RPMI7951 (cell line): Measurements from ENCODE around the gene GTF2IRD1. TPM values are rescaled to one million over a fixed set of nuclear protein-coding genes. Genes with fewer than 3 reads are reported as not detected.
A peak's percentile ranks its signal among the peaks of the same experiment; 100 is the strongest.
"Not testable (repeated sequence)": the region's sequence is repeated elsewhere in the genome, so short reads cannot be mapped to it uniquely, and the experiment has no call there.

Experiments
- DNase-seq: peaks from one replicate; pipeline ENCODE4 v3.0.0-alpha.2; 2012; ENCODE audit warnings: low read depth
- total RNA-seq: library from RNA; depleted of rRNA; stranded (reverse); fragments of >200 nt; shearing (Covaris generic); gene quantifications from 2 replicates; pipeline ENCODE4 v1.2.3, GENCODE V29; 2014

Gene GTF2IRD1
- total RNA-seq, 1 experiment from 2014 or later, result 4.8 TPM

GRCh38 chr7:74470504-74470903 lies 16.8 kb downstream of the GTF2IRD1 start:
- no peak for DNase-seq

GRCh38 chr7:74473116-74473515 lies 19.4 kb downstream of the GTF2IRD1 start:
- DNase-seq, result no peak

GRCh38 chr7:74474271-74474865 lies 20.7 kb downstream of the GTF2IRD1 start:
- DNase-seq, result peak; percentile 50

- no peak for DNase-seq
These were observed 21.7 kb downstream of the GTF2IRD1 start for GRCh38 chr7:74475243-74475986.

- no peak for DNase-seq
These were observed 22.3 kb downstream of the GTF2IRD1 start for GRCh38 chr7:74475987-74476350.

- DNase-seq, result no peak
These were observed 22.9 kb downstream of the GTF2IRD1 start for GRCh38 chr7:74476626-74477025.

- DNase-seq, result no peak
These were observed 25.0 kb downstream of the GTF2IRD1 start for GRCh38 chr7:74478671-74479065.

GRCh38 chr7:74479066-74479781 lies 25.5 kb downstream of the GTF2IRD1 start:
- peak; percentile 48 for DNase-seq

GRCh38 chr7:74479961-74480829 lies 26.5 kb downstream of the GTF2IRD1 start:
- DNase-seq, result peak; percentile 90

- peak; percentile 83 for DNase-seq
These were observed 27.2 kb downstream of the GTF2IRD1 start for GRCh38 chr7:74480861-74481417.

- DNase-seq, result peak; percentile 17
These were observed 27.9 kb downstream of the GTF2IRD1 start for GRCh38 chr7:74481458-74482196.

GRCh38 chr7:74482197-74482467 lies 28.4 kb downstream of the GTF2IRD1 start:
- no peak for DNase-seq

GRCh38 chr7:74482629-74483401 lies 29.1 kb downstream of the GTF2IRD1 start:
- peak; percentile 92 for DNase-seq

GRCh38 chr7:74483402-74484336 lies 30.0 kb downstream of the GTF2IRD1 start:
- peak; percentile 77 for DNase-seq

GRCh38 chr7:74485611-74486010 lies 31.9 kb downstream of the GTF2IRD1 start:
- DNase-seq, result no peak

- not testable (repeated sequence) for DNase-seq
These were observed 34.9 kb downstream of the GTF2IRD1 start for GRCh38 chr7:74488518-74489030.

GRCh38 chr7:74489997-74490945 lies 36.6 kb downstream of the GTF2IRD1 start:
- DNase-seq, result no peak

- DNase-seq, result not testable (repeated sequence)
These were observed 37.8 kb downstream of the GTF2IRD1 start for GRCh38 chr7:74491490-74491889.
